ENCODE results near the gene YWHAG. TPM values are rescaled to one million over a fixed set of nuclear protein-coding genes. Genes with fewer than 3 reads are reported as not detected.

YWHAG gene
- total and polyA plus RNA-seq, 9 of the 15 experiments (the other 6 are each of a cell fraction or from before 2014, with no cell fraction given), result 30.4 to 246 (median 94.5) TPM

DNA sequence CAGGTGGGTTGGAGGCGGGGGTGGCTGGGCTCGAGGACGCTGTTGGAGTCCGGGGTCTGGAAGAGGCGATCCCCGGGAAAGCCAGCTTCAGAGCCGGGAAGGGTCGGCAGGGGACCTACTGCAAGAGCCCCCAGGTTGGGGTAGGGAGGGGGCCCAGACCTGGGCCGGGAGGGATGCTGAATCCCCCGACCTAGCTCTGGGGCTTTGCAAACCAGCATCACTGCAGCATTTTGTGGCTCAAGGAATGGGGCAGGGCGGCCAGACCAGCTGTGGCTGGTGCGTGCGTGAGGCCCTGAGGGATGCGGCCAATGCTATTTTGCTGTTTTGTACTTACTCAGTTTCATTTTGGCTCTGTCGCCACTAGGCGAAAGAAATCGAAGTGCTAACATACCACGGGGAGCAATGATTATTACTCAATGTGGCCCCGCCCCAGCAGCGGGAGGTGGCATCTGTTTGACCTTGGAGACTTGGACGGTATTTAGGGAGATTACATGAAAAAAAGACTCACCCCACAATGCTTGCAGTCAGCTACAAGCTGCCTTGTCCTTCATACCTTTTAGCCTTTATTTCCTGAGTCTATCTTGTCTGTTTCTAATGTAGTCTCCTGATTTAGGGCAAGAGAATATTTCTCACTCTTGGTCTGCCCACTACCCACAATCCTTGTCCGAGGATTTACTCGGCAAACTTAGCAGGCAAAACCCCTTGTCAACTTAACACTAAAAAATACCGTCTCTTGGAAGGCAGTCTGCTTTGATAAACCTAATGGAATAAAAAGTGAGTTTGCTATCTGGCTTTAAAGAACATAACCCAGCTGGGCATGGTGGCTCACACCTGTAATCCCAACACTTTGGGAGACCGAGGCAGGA is 40.1 kb downstream of the YWHAG start (continued):
- TF ChIP-seq, protein P1, sequence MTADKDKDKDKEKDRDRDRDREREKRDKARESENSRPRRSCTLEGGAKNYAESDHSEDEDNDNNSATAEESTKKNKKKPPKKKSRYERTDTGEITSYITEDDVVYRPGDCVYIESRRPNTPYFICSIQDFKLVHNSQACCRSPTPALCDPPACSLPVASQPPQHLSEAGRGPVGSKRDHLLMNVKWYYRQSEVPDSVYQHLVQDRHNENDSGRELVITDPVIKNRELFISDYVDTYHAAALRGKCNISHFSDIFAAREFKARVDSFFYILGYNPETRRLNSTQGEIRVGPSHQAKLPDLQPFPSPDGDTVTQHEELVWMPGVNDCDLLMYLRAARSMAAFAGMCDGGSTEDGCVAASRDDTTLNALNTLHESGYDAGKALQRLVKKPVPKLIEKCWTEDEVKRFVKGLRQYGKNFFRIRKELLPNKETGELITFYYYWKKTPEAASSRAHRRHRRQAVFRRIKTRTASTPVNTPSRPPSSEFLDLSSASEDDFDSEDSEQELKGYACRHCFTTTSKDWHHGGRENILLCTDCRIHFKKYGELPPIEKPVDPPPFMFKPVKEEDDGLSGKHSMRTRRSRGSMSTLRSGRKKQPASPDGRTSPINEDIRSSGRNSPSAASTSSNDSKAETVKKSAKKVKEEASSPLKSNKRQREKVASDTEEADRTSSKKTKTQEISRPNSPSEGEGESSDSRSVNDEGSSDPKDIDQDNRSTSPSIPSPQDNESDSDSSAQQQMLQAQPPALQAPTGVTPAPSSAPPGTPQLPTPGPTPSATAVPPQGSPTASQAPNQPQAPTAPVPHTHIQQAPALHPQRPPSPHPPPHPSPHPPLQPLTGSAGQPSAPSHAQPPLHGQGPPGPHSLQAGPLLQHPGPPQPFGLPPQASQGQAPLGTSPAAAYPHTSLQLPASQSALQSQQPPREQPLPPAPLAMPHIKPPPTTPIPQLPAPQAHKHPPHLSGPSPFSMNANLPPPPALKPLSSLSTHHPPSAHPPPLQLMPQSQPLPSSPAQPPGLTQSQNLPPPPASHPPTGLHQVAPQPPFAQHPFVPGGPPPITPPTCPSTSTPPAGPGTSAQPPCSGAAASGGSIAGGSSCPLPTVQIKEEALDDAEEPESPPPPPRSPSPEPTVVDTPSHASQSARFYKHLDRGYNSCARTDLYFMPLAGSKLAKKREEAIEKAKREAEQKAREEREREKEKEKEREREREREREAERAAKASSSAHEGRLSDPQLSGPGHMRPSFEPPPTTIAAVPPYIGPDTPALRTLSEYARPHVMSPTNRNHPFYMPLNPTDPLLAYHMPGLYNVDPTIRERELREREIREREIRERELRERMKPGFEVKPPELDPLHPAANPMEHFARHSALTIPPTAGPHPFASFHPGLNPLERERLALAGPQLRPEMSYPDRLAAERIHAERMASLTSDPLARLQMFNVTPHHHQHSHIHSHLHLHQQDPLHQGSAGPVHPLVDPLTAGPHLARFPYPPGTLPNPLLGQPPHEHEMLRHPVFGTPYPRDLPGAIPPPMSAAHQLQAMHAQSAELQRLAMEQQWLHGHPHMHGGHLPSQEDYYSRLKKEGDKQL (CRISPR knock-in tag; IDR thresholded peaks at IDR 0.05; ENCODE audit: borderline replicate concordance), result no peak
- no peak for TF ChIP-seq FIP1L1 (IDR thresholded peaks at IDR 0.05; ENCODE audit: low read depth, low read length, poor library complexity, severe bottlenecking)
- TF ChIP-seq, protein P2, sequence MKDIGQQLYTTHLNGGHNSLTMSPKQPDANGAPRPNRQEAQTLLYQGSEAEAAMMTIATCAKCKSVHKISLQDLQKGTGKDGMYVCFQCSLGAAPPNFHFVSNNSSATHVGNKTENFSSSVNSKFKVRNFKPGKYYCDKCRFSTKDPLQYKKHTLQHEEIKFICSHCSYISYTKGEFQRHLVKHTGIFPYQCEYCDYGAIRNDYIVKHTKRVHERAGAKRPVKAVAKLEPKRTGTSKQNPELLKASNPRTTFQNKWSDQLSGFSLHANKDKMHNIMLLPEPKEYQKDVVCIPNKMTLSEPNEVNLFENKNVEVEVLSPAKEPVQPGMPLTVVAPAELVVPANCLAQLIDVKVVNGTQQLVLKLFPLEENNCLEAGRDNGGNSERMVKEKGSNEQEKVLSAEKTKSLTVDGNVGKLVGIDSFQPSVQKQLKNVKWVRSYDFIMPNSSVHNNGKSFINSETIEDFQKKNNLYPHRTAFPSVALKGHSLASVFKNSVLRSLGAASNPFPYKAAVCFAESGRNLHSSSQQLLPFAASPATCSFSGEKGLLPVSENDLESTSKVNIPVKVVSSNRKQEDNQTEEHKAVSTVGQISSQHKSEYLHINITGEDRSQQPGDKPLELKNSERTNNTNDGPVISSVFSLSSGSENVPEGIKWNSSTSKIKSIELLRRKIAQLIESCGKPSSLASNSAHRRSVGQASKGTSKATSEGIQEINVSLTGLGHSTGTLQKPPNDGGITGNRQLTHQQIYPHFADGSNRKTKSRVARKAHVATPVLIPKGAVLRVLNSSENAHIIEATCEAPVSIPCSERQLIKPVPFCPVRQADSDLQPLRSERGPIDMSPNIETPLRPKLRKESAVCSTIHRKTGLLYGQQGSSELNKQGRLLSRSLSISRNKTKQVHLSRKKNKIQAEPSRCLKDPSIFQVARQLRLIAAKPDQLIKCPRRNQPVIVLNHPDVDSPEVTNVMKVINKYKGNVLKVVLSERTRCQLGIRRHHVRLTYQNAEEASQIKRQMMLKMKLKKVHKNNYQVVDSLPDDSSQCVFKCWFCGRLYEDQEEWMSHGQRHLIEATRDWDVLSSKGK (CRISPR knock-in tag; IDR thresholded peaks at IDR 0.05), result no peak
- peak; percentile 65 for TF ChIP-seq TEAD4 (IDR thresholded peaks at IDR 0.05; ENCODE audit: low read length)
- TF ChIP-seq TEAD4 (CRISPR knock-in tag; IDR thresholded peaks at IDR 0.05; ENCODE audit: borderline replicate concordance), result no peak
- no peak for TF ChIP-seq SLC30A9 (CRISPR knock-in tag; IDR thresholded peaks at IDR 0.05)
- TF ChIP-seq TEAD1 (CRISPR knock-in tag; IDR thresholded peaks at IDR 0.05), result peak; percentile 3 to 93; a peak in 3 of 4 replicates
- TF ChIP-seq HDAC1 (IDR thresholded peaks at IDR 0.05), result peak in 1 of 2 experiments; percentile 32; a peak in 1 of 4 replicates
- TF ChIP-seq, protein P3, sequence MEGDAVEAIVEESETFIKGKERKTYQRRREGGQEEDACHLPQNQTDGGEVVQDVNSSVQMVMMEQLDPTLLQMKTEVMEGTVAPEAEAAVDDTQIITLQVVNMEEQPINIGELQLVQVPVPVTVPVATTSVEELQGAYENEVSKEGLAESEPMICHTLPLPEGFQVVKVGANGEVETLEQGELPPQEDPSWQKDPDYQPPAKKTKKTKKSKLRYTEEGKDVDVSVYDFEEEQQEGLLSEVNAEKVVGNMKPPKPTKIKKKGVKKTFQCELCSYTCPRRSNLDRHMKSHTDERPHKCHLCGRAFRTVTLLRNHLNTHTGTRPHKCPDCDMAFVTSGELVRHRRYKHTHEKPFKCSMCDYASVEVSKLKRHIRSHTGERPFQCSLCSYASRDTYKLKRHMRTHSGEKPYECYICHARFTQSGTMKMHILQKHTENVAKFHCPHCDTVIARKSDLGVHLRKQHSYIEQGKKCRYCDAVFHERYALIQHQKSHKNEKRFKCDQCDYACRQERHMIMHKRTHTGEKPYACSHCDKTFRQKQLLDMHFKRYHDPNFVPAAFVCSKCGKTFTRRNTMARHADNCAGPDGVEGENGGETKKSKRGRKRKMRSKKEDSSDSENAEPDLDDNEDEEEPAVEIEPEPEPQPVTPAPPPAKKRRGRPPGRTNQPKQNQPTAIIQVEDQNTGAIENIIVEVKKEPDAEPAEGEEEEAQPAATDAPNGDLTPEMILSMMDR (IDR thresholded peaks at IDR 0.05 in 2 of 3, conservative IDR thresholded peaks at IDR 0.05 in 1 of 3; ENCODE audit: insufficient read depth in 2 of 3, low read depth in 1 of 3, low read length in 3 of 3), result peak; percentile 40 to 61 (median 57)
- TF ChIP-seq EP400 (IDR thresholded peaks at IDR 0.05), result 0 out of 2 replicates have a peak, but pooled peaks have one; percentile 14
- no peak; the same call in 1 of the 2 replicates for TF ChIP-seq HCFC1 (IDR thresholded peaks at IDR 0.05; ENCODE audit: low read depth, low read length)
- 0 out of 4 replicates have a peak, but pooled peaks have one; percentile 12 to 20 for TF ChIP-seq KDM1A (IDR thresholded peaks at IDR 0.05)
- TF ChIP-seq ZC3H11A (IDR thresholded peaks at IDR 0.05; ENCODE audit: low read depth, low read length), result no peak
- 0 out of 2 replicates have a peak, but pooled peaks have one; percentile 77 for TF ChIP-seq NCOA6 (IDR thresholded peaks at IDR 0.05)
- 0 out of 2 replicates have a peak, but pooled peaks have one; percentile 5 for TF ChIP-seq ZNF589 (CRISPR knock-in tag; IDR thresholded peaks at IDR 0.05; ENCODE audit: low read depth)
- no peak for TF ChIP-seq PURB (CRISPR knock-in tag; IDR thresholded peaks at IDR 0.05; ENCODE audit: low read depth)
